Esophagus squamous epithelium (tissue), 5 donors: ENCODE results near the gene ANKRD37. TPM values are rescaled to one million over a fixed set of nuclear protein-coding genes. Genes with fewer than 3 reads are reported as not detected.
A peak's percentile ranks its signal among the peaks of the same experiment; 100 is the strongest.

ENCODE experiments used
- DNase-seq: peaks from one replicate; lab custom pipeline; 2025; lab: John Stamatoyannopoulos, UW
- H3K27ac ChIP-seq, 4 donors: fragments of 200-600 bp; sonication (generic); one replicate each; pipeline ENCODE4 v1.5.1; 2016 to 2019; ENCODE audit warnings: mild to moderate bottlenecking in 1 of 4
- H3K27me3 ChIP-seq, 4 donors: fragments of 200-600 bp; sonication (generic); 1 replicate in 3 of 4; 2 replicates in 1 of 4; pipeline versions ENCODE4 v1.5.1 to v1.6.0; 2017 to 2021; ENCODE audit warnings: antibody characterized with exemption in 1 of 4
- H3K36me3 ChIP-seq, 3 donors: fragments of 200-600 bp; sonication (generic); one replicate each; pipeline ENCODE4 v1.5.1; 2016 to 2019
- H3K4me1 ChIP-seq, 3 donors: fragments of 200-600 bp; sonication (generic); one replicate each; pipeline ENCODE4 v1.5.1; 2017 to 2019
- H3K4me3 ChIP-seq, 4 donors: fragments of 200-600 bp; sonication (generic); 1 replicate in 3 of 4; 2 replicates in 1 of 4; pipeline ENCODE4 v1.5.1; 2016 to 2019; ENCODE audit warnings: mild to moderate bottlenecking in 2 of 4, moderate library complexity in 1 of 4
- H3K9me3 ChIP-seq, 3 donors: fragments of 200-600 bp; sonication (generic); one replicate each; pipeline ENCODE4 v1.5.1; 2016 to 2019
- CTCF ChIP-seq, 6 experiments: fragments of 450-650 bp in 4 of 6; fragments of 200-600 bp in 2 of 6; sonication (generic) in 2 of 6; IDR thresholded peaks; one replicate each; pipeline ENCODE4 v1.5.1; 2016 to 2019; ENCODE audit warnings: antibody characterized with exemption in 6 of 6, mild to moderate bottlenecking in 4 of 6, moderate library complexity in 4 of 6
- POLR2A ChIP-seq, 4 donors: fragments of 450-650 bp; IDR thresholded peaks; one replicate each; pipeline ENCODE4 v1.6.1; 2017; ENCODE audit warnings: antibody characterized with exemption in 4 of 4, mild to moderate bottlenecking in 4 of 4, moderate library complexity in 3 of 4
- WGBS, 2 donors: methylation state at CpG; one replicate each; pipeline ENCODE4 v1.1.5; 2018; 5-methylcytosine and 5-hydroxymethylcytosine counted together
- intact Hi-C: fragments of 100-400 bp; cut with DNase I; formaldehyde crosslinking; loops from one replicate; pipeline ENCODE4 v1.15.0; 2022
- total RNA-seq, 4 donors: library from RNA; depleted of rRNA; stranded (reverse); fragments of >200 nt; gene quantifications; one replicate each; pipeline ENCODE4 v1.1.0, GENCODE V29; 2016
- donor health status: DM: yes; HTN: yes; CAD: no.

ANKRD37 gene, protein sequence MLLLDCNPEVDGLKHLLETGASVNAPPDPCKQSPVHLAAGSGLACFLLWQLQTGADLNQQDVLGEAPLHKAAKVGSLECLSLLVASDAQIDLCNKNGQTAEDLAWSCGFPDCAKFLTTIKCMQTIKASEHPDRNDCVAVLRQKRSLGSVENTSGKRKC
- total RNA-seq = 10 to 100 TPM in 1 of 4 donors, 1 to 10 TPM in 3; 4.7 to 40.1 (median 6.4) TPM

DNA sequence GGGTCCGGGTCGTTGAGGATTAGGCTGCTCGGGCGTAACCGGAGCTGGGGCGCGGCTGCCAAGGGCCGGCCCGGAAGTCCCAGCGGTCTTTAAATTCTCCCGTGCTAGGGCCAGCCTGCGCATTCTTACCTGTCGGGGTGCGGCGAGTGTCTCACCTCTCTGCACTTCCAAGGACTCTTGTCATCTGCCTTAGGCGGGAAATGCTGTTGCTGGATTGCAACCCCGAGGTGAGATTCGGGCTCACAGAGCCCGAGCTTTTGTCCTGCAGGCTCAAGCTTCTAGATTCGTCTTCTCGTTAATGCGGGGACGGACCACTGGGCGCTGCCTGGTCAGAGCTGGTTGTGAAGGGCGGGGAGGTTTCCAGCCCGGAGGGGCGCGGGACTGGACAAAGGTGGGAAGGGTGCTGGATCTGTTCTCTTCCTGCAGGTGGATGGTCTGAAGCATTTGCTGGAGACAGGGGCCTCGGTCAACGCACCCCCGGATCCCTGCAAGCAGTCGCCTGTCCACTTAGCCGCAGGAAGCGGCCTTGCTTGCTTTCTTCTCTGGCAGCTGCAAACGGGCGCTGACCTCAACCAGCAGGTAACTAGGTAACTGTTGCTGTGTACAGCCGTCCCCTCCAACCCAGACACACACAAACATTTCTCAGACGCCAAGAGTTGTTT, at the start of gene ANKRD37:
ANKRD37 (plus strand) TSS at position 118 of the 662 bp plus-strand sequence; CDS start at position 201, 83 bp downstream.
- peaks cover 0 to 28% (median 0%) of the 10 kb centered on the region in 3 donors for H3K36me3 ChIP-seq
- WGBS, 2 donors = 3 to 10% methylated on average over 18 to 19 of the region's 38 CpGs
- H3K27me3 ChIP-seq = no peaks in the 10 kb centered on the region

DNA sequence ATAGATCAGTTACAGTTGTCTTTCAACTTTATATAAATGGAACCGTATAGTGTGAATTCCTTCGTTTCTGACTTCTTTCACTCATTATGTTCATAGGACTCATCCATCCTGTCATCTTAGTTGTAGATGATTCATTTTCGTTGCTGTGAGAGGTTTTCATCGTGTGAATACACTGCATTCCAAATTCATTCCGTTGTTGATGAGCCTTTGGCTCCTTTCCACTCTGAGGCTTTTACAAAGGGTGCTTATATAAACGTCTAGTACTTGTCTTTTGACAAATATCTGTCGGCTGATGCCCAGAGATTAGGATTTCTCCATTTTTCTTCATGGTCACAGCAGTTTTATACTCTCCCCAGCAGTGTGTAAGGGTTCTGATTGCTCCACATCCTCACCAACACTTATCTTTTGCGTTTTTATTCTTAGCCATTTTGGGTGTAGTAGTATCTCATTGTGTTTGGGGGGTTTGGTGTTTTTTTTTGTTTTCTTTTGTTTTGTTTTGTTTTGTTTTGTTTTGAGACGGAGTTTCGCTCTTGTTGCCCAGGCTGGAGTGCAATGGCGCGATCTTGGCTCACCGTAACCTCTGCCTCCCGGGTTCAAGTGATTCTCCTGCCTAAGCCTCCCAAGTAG, 49.6 kb upstream of the ANKRD37 start:
- 77 to 79% methylated on average over 14 of the region's 14 CpGs for WGBS, 2 donors
- Histone ChIP-seq H3K4me1 (peaks cover 0 to 11% (median 0%) of the 10 kb centered on the region in 3 donors), H3K4me3 (no peak overlapping the region), H3K9me3 (no peaks in the 10 kb centered on the region), H3K36me3 (peaks cover 0 to 65% (median 0%) of the 10 kb centered on the region in 3 donors), H3K27me3 (no peaks in the 10 kb centered on the region), H3K27ac (no peak overlapping the region)
- intact Hi-C loops = no loop called here
- no peak for TF ChIP-seq CTCF (IDR thresholded peaks at IDR 0.05)
- TF ChIP-seq POLR2A (IDR thresholded peaks at IDR 0.05) = no peak
- no peak for DNase-seq

More for the DNA sequence above, at the start of gene ANKRD37:
- intact Hi-C loops = loop anchor here (10.0 kb wide), 1 partner anchor 192 kb away; the partner anchor contains the start of genes CFAP97 and SNX25
- H3K4me1 ChIP-seq = peaks cover 7 to 56% (median 19%) of the 10 kb centered on the region in 3 donors
- H3K9me3 ChIP-seq = no peaks in the 10 kb centered on the region
- H3K27ac ChIP-seq = peak within 1 kb of the TSS; percentile 95 to 100 (median 98)
- peak in 2 of 6 experiments; percentile 18 for TF ChIP-seq CTCF (IDR thresholded peaks at IDR 0.05)
- TF ChIP-seq POLR2A (IDR thresholded peaks at IDR 0.05) = peak in 1 of 4 donors; percentile 52
- H3K4me3 ChIP-seq = peak within 1 kb of the TSS; percentile 54 to 85 (median 76)
- DNase-seq = no peak

- Histone ChIP-seq H3K9me3 (no peaks in the 10 kb centered on the region), H3K36me3 (peaks cover 0 to 74% (median 0%) of the 10 kb centered on the region in 3 donors), H3K4me3 (no peak overlapping the region), H3K4me1 (no peaks in the 10 kb centered on the region), H3K27me3 (no peaks in the 10 kb centered on the region), H3K27ac (no peak overlapping the region)
- WGBS, 2 donors = 90 to 96% methylated on average over 4 to 7 of the region's 13 CpGs
- no peak for TF ChIP-seq CTCF (IDR thresholded peaks at IDR 0.05)
- TF ChIP-seq POLR2A (IDR thresholded peaks at IDR 0.05) = no peak
- intact Hi-C loops = no loop called here
- no peak for DNase-seq
Observed at GRCh38 chr4:185351691-185352090, 45.0 kb upstream of the ANKRD37 start.

- Histone ChIP-seq H3K9me3 (no peaks in the 10 kb centered on the region), H3K36me3 (peaks cover 0 to 69% (median 0%) of the 10 kb centered on the region in 3 donors), H3K4me1 (no peaks in the 10 kb centered on the region), H3K27ac (no peak overlapping the region), H3K27me3 (no peaks in the 10 kb centered on the region), H3K4me3 (no peak overlapping the region)
- TF ChIP-seq POLR2A (IDR thresholded peaks at IDR 0.05) = no peak
- no peak for TF ChIP-seq CTCF (IDR thresholded peaks at IDR 0.05)
- intact Hi-C loops = no loop called here
- WGBS, 2 donors = 86 to 92% methylated on average over 6 of the region's 7 CpGs
- DNase-seq = no peak
Observed at GRCh38 chr4:185352202-185352601, 44.4 kb upstream of the ANKRD37 start.

DNA sequence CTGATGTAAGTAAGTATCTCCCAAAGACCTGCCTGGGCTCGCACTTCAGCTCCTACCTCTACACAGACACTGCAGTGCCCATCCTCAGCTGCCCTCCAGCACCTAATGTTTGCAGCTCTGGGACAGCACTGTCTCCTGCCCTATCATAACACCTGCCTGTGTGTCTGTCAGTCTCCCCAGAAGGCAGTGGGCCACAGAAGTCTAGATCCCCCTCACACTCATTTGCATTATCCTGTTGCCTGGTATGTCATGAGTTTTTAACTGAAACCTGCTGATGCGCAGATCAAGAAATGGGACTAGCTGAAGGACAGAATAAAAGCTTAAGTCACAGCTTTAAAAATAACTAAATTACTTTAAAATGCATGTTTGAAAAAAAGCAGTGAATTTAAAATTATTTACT, 43.9 kb upstream of the ANKRD37 start:
- no peak for TF ChIP-seq CTCF (IDR thresholded peaks at IDR 0.05)
- intact Hi-C loops = no loop called here
- no peak for DNase-seq
- Histone ChIP-seq H3K9me3 (no peaks in the 10 kb centered on the region), H3K4me1 (no peaks in the 10 kb centered on the region), H3K27me3 (no peaks in the 10 kb centered on the region), H3K36me3 (peaks cover 0 to 64% (median 0%) of the 10 kb centered on the region in 3 donors), H3K27ac (no peak overlapping the region), H3K4me3 (no peak overlapping the region)
- WGBS, 2 donors = 90 to 100% methylated on average over 2 of the region's 2 CpGs
